ENCODE data around the gene RHBDL3.

RHBDL3 gene

GRCh38 chr17:32323811-32324491 is 58.3 kb downstream of the RHBDL3 start:
- no peak for DNase-seq (ENCODE audit: low spot score)

DNA sequence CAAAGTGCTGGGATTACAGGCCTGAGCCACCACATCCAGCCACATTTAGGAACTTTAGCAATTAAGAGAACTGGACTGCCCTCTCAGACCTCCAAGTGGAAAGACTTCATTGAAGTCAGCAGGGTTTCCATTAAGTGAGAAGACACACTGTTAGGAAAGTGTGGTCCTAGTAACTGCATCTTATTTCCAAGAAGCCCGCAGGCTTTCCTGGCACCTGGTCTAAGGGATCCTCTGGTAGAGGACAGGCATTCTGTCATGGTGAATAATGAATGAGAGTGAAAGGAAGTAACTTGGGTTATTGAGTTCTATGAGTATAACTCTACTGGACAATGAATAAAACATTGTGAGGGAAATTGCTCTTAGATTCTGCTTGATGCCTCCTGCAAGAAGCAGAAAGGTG is 62.3 kb downstream of the RHBDL3 start:
- DNase-seq (ENCODE audit: low spot score), result no peak

- no peak for DNase-seq (ENCODE audit: low spot score)
These were observed 64.5 kb downstream of the RHBDL3 start for GRCh38 chr17:32330147-32330546.

DNA sequence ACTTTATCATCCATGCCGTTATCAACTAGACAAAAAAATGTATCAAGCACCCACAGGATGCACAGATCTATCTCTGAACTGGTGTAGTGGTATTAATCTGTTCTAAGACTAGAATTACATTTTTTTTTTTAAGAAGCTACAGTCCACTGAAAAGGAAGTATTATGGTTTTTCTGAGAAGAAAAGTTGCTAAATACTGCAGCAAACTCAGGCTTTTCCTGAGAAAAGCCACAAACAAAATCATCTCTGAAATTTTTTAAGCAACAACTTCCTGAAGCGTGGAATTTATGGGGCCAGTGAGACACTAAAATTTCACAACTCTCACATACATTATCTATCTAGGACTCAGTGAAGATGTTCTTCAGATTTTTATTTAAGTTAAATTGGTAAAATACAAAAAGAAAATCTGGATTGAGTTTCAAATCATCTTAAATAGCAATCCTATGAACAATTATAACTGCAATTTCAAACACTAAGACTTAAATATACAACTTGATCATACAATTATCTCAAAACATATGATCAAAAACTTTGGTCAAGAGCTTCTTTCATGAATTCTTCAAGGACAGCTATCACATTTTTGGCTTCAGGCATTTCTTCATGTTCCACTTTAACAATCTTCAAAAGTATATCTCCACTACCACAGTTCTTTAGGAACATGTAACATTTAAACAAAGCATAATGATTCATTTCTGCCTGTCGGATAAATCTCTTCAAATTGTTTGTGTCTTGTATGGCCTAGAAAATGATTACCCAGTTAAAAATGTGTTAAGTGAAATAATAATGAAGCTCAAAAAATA is 65.8 kb downstream of the RHBDL3 start:
- no peak for DNase-seq (ENCODE audit: low spot score)

DNA sequence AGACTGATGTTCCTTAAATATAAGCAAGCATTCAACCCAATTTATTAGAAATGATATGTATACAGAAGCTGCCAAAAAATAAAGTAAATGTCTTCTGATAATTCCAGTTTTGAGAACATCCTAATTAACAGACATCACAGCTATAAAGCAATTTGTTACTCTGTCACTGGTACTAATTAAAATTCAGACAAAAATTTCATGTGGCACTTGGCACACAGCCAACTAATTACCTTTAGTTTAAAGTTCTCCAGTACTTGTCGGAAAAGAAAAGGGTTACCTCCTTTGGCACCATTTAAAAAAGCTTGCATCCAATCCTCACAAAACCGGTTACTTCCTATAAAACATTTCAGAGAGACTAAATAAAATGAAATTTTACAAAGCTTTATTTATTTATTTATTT is 67.6 kb downstream of the RHBDL3 start:
- no peak for DNase-seq (ENCODE audit: low spot score)

DNA sequence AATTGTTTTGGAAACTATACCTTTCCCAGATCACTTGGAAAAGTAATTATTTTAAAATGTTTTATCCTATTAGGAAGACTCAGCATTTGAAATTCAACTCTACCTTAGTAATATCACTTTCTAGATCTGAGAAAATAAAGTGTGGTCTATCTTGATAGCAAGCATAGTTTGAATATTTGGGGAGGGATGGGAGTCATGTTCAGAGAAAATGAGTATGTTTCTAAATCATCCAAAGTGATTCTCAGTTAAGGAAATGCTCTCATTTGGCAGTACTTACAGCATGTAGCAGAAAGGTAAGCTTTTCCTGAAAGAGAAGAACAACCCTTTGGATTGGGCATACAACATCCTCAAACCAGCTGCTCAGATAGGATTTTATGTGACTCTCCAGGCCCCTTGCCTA is 69.4 kb downstream of the RHBDL3 start:
- DNase-seq (ENCODE audit: low spot score), result no peak

DNA sequence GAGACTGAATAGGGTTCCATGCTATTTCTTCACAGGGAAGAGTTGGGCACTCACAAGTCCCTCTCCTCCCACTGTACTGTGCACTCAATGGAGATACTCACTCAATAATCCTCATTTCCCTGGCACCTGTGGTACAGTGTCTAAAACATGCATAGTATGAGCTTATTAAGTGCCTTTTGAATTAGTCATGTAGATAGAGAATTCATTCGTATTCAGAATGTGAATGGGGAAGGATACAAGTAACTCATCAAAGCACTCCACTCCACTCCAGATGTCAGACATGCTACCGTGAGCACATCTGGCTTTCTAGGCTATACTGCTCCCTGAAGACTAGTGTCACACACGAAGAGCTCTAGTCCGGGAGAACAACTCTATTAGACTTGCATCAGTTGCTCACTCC is 70.1 kb downstream of the RHBDL3 start:
- DNase-seq (ENCODE audit: low spot score), result peak; percentile 53

GRCh38 chr17:32341141-32341856 is 75.7 kb downstream of the RHBDL3 start:
- peak; percentile 58 for DNase-seq (ENCODE audit: low spot score)

GRCh38 chr17:32341857-32342602 is 76.4 kb downstream of the RHBDL3 start, which contains the start of gene C17orf75:
Gene C17orf75 (minus strand): TSS chr17:32342173. CDS start chr17:32342139, 34 bp downstream.
- peak; percentile 82 for DNase-seq (ENCODE audit: low spot score)

DNA sequence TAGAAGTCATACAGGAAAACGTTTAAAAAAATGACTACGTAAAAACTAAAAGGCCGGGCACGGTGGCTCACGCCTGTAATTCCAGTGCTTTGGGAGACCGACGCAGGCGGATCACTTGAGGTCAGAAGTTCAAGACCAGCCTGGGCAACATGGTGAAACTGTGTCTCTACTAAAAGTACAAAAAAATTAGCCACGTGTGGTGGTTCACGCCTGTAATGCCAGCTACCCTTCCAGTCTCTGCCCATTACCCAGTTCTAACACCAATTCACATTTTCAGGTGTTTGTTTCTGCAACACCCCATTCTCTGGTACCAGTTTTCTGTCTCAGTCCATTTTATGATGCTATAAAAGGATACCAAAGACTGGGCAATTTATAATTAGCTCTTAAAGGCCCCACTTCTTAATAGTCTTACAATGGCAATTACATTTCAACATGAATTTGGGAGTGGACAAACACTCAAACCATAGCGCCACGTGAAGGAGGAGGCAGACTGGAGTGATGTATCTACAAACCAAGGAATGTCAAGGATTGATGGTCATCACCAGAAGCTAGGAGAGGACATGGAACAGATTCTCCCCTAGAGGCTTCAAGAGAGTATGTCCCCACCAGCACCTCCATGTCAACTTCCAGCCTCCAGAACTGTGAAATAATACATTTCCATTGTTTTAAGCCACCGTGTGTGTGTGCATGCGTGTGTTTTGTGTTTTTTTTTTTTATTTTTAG is 77.1 kb downstream of the RHBDL3 start:
- DNase-seq (ENCODE audit: low spot score), result no peak

DNA sequence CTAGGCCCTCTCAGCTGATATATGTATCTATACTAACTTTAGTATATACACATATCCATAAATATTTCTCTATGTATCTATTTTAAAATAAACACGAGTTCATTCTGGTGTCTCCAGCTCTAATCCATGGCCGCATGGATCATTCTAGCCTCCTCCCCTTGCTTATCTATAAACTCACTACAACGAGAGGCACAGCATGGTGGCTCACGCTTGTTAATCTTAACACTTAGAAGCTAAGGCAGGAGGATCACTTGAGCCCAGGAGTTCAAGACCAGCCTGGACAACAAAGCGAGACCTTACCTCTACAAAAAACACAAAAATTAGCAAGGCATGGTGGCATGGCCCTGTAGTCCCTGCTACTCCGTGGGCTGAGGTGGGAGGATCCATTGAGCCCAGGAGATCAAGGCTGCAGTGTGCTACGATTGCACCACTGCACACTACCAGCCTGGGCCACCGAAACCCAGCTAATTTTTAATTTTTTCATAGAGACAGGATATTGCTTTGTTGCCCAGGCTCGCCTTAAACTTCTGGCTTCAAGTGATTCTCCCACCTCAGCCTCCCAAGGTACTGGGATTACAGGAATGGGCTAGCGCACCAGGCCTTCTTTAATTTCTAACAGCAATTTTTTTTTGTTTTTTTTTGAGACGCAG is 80.4 kb downstream of the RHBDL3 start:
- DNase-seq (ENCODE audit: low spot score), result no peak

GRCh38 chr17:32348483-32348800 is 82.8 kb downstream of the RHBDL3 start:
- no peak for DNase-seq (ENCODE audit: low spot score)

GRCh38 chr17:32349503-32349853 is 83.8 kb downstream of the RHBDL3 start:
- DNase-seq (ENCODE audit: low spot score), result no peak

GRCh38 chr17:32349854-32350665 is 84.4 kb downstream of the RHBDL3 start, which contains the start of gene ZNF207:
Gene ZNF207 (plus strand): TSS chr17:32350157. CDS start chr17:32350286, 129 bp downstream.
- DNase-seq (ENCODE audit: low spot score), result peak; percentile 97

DNA sequence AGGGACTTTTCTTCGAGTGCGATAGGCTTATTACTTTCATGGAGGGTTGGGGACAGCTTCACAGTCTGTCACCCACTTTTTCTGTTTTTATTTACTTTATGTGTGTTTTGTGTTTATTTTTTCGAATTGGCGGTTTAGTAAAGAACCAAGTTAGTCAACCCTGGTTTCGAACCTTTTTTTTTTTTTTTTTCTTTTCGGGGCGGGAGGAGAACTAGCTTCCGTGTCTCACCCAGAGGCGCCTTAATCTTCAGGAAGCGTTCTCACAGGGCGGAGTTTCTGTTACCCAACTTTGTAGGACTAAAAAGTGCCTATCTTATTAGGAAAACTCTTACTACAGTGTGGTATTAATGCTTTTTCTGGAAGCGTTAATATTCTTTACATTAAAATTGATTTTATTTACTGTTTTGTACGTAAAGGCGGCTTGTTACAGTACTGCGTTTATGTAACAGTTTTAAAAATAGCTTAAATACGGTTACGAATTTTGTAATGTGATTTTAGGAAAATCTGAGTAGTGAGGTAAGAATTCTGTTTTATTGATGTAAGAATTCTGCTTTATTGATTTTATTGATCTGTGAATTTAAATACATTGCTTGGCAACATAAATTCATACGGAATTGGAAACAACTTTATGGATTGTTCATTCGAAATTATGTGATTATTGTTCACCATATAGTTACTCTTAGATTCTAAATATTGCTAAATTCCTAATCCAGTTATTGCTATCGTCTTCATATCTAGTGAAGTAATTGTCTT is 85.2 kb downstream of the RHBDL3 start:
- peak; percentile 84 for DNase-seq (ENCODE audit: low spot score)

DNA sequence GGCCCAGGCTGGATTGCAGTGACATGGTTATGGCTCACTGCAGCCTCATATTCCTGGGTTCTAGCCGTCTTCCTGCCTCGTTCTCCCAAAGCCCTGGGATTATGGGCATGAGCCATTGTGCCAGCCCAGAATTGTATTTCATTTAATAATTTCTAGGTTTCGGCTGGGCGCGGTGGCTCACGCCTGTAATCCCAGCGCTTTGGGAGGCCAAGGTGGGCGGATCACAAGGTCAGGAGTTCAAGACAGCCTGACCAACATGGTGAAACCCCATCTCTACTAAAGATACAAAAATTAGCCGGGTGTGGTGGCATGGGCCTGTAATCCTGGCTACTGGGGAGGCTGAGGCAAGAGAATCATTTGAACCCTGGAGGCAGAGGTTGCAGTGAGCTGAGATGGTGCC is 87.1 kb downstream of the RHBDL3 start:
- DNase-seq (ENCODE audit: low spot score), result peak; percentile 71

GRCh38 chr17:32355649-32356377 is 90.2 kb downstream of the RHBDL3 start:
- peak; percentile 60 for DNase-seq (ENCODE audit: low spot score)

DNA sequence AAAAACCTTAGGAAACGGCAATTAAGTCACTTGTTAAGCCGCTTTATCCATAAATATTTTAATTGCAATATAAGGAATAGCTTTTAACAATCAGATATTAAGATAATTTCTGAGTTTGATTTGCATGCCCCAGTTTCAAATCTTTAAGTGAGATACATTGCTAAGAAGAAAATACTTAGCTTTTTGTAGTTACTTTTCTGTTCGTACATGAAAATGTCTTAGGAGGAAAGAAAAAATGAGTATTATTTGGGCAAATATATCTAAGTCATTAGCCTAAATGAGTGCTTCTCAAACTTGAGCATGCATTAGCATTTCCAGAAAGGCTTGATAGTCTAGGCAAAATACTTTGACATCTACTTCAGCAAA is 90.7 kb downstream of the RHBDL3 start:
- no peak for DNase-seq (ENCODE audit: low spot score)

- DNase-seq (ENCODE audit: low spot score), result no peak
These were observed 91.1 kb downstream of the RHBDL3 start for GRCh38 chr17:32356750-32357149.
